Activated CD4-positive, alpha-beta T cell treated with anti-CD3 and anti-CD28 coated beads, Interleukin-2, amount 10 ng/mL, durations not matched to agents 24 days and 14 days (primary cell): ENCODE data around the gene VSTM4. TPM values are rescaled to one million over a fixed set of nuclear protein-coding genes. Genes with fewer than 3 reads are reported as not detected.

ENCODE experiments used
- DNase-seq: peaks from one replicate; pipeline ENCODE4 v3.0.0; 2022
- H3K27ac Mint-ChIP-seq: one replicate; pipeline ENCODE4 v1.8.0; 2022; ENCODE audit warnings: mild to moderate bottlenecking, mixed read lengths
- H3K27me3 Mint-ChIP-seq: one replicate; pipeline ENCODE4 v1.8.0; 2022; ENCODE audit warnings: mixed read lengths
- H3K36me3 Mint-ChIP-seq: one replicate; pipeline ENCODE4 v1.8.0; 2022; ENCODE audit warnings: low read depth, mild to moderate bottlenecking, mixed read lengths
- H3K4me1 Mint-ChIP-seq: one replicate; pipeline ENCODE4 v1.8.0; 2021; ENCODE audit warnings: mixed read lengths
- H3K4me3 Mint-ChIP-seq: one replicate; pipeline ENCODE4 v1.8.0; 2022; ENCODE audit warnings: mild to moderate bottlenecking, moderate library complexity, mixed read lengths
- H3K9me3 Mint-ChIP-seq: one replicate; pipeline ENCODE4 v1.8.0; 2021; ENCODE audit warnings: mixed read lengths
- intact Hi-C: fragments of 100-400 bp; cut with micrococcal nuclease; formaldehyde crosslinking; loops from one replicate; pipeline ENCODE4 v1.15.1; 2023
- total RNA-seq: library from RNA; stranded (reverse); gene quantifications from 2 replicates; pipeline ENCODE4 v1.2.3, GENCODE V29; 2022

Gene VSTM4
- total RNA-seq, 1 donor from 2014 or later: 0.63 TPM

- H3K4me3 Mint-ChIP-seq: no peak overlapping the region
- H3K9me3 Mint-ChIP-seq: no peaks in the 10 kb centered on the region
- H3K4me1 Mint-ChIP-seq: no peaks in the 10 kb centered on the region
- peaks cover 13% of the 10 kb centered on the region for H3K27me3 Mint-ChIP-seq
- no peak for DNase-seq
- no peaks in the 10 kb centered on the region for H3K36me3 Mint-ChIP-seq
- intact Hi-C loops: no loop called here
- H3K27ac Mint-ChIP-seq: no peak overlapping the region
These were observed 8.9 kb downstream of the VSTM4 start for GRCh38 chr10:49106451-49106850.

GRCh38 chr10:49105076-49105475 is 10.2 kb downstream of the VSTM4 start:
- Mint-ChIP-seq H3K27ac (no peak overlapping the region), H3K9me3 (no peaks in the 10 kb centered on the region), H3K4me3 (no peak overlapping the region), H3K27me3 (peaks cover 14% of the 10 kb centered on the region), H3K36me3 (no peaks in the 10 kb centered on the region), H3K4me1 (no peaks in the 10 kb centered on the region)
- DNase-seq: no peak
- intact Hi-C loops: no loop called here

GRCh38 chr10:49104323-49104722 is 11.0 kb downstream of the VSTM4 start:
- Mint-ChIP-seq H3K9me3 (no peaks in the 10 kb centered on the region), H3K27ac (no peak overlapping the region), H3K4me3 (no peak overlapping the region), H3K36me3 (no peaks in the 10 kb centered on the region), H3K4me1 (no peaks in the 10 kb centered on the region), H3K27me3 (peaks cover 16% of the 10 kb centered on the region)
- intact Hi-C loops: no loop called here
- DNase-seq: no peak

GRCh38 chr10:49103761-49104160 is 11.6 kb downstream of the VSTM4 start:
- DNase-seq: no peak
- H3K27me3 Mint-ChIP-seq: peaks cover 16% of the 10 kb centered on the region
- intact Hi-C loops: no loop called here
- no peaks in the 10 kb centered on the region for H3K9me3 Mint-ChIP-seq
- H3K36me3 Mint-ChIP-seq: no peaks in the 10 kb centered on the region
- H3K27ac Mint-ChIP-seq: no peak overlapping the region
- no peak overlapping the region for H3K4me3 Mint-ChIP-seq
- no peaks in the 10 kb centered on the region for H3K4me1 Mint-ChIP-seq

GRCh38 chr10:49099046-49099445 is 16.3 kb downstream of the VSTM4 start:
- H3K27ac Mint-ChIP-seq: no peak overlapping the region
- intact Hi-C loops: no loop called here
- H3K9me3 Mint-ChIP-seq: no peaks in the 10 kb centered on the region
- H3K4me1 Mint-ChIP-seq: no peaks in the 10 kb centered on the region
- H3K4me3 Mint-ChIP-seq: no peak overlapping the region
- no peak for DNase-seq
- no peaks in the 10 kb centered on the region for H3K36me3 Mint-ChIP-seq
- peaks cover 13% of the 10 kb centered on the region for H3K27me3 Mint-ChIP-seq

- H3K27ac Mint-ChIP-seq: no peak overlapping the region
- H3K9me3 Mint-ChIP-seq: no peaks in the 10 kb centered on the region
- H3K4me3 Mint-ChIP-seq: no peak overlapping the region
- peaks cover 10% of the 10 kb centered on the region for H3K27me3 Mint-ChIP-seq
- no peak for DNase-seq
- intact Hi-C loops: no loop called here
- H3K4me1 Mint-ChIP-seq: no peaks in the 10 kb centered on the region
- no peaks in the 10 kb centered on the region for H3K36me3 Mint-ChIP-seq
These were observed 18.4 kb downstream of the VSTM4 start for GRCh38 chr10:49096890-49097445.

GRCh38 chr10:49094646-49095045 is 20.7 kb downstream of the VSTM4 start:
- no peaks in the 10 kb centered on the region for H3K9me3 Mint-ChIP-seq
- H3K4me1 Mint-ChIP-seq: no peaks in the 10 kb centered on the region
- no peak overlapping the region for H3K27ac Mint-ChIP-seq
- H3K27me3 Mint-ChIP-seq: peaks cover 5% of the 10 kb centered on the region
- H3K4me3 Mint-ChIP-seq: no peak overlapping the region
- no peaks in the 10 kb centered on the region for H3K36me3 Mint-ChIP-seq
- intact Hi-C loops: no loop called here
- DNase-seq: no peak

GRCh38 chr10:49093922-49094321 is 21.4 kb downstream of the VSTM4 start:
- H3K27me3 Mint-ChIP-seq: peaks cover 5% of the 10 kb centered on the region
- H3K9me3 Mint-ChIP-seq: no peaks in the 10 kb centered on the region
- intact Hi-C loops: no loop called here
- DNase-seq: no peak
- H3K27ac Mint-ChIP-seq: no peak overlapping the region
- H3K36me3 Mint-ChIP-seq: no peaks in the 10 kb centered on the region
- H3K4me3 Mint-ChIP-seq: no peak overlapping the region
- no peaks in the 10 kb centered on the region for H3K4me1 Mint-ChIP-seq

- H3K27me3 Mint-ChIP-seq: no peaks in the 10 kb centered on the region
- H3K4me3 Mint-ChIP-seq: no peak overlapping the region
- peaks cover 2% of the 10 kb centered on the region for H3K9me3 Mint-ChIP-seq
- intact Hi-C loops: no loop called here
- DNase-seq: no peak
- no peaks in the 10 kb centered on the region for H3K36me3 Mint-ChIP-seq
- H3K4me1 Mint-ChIP-seq: no peaks in the 10 kb centered on the region
- H3K27ac Mint-ChIP-seq: no peak overlapping the region
These were observed 22.8 kb downstream of the VSTM4 start for GRCh38 chr10:49092477-49092876.

GRCh38 chr10:49091450-49092210 is 23.7 kb downstream of the VSTM4 start:
- peaks cover 5% of the 10 kb centered on the region for H3K9me3 Mint-ChIP-seq
- intact Hi-C loops: no loop called here
- H3K4me1 Mint-ChIP-seq: no peaks in the 10 kb centered on the region
- no peaks in the 10 kb centered on the region for H3K36me3 Mint-ChIP-seq
- no peak overlapping the region for H3K27ac Mint-ChIP-seq
- no peak overlapping the region for H3K4me3 Mint-ChIP-seq
- no peak for DNase-seq
- no peaks in the 10 kb centered on the region for H3K27me3 Mint-ChIP-seq

- intact Hi-C loops: no loop called here
- no peaks in the 10 kb centered on the region for H3K36me3 Mint-ChIP-seq
- no peak overlapping the region for H3K27ac Mint-ChIP-seq
- no peaks in the 10 kb centered on the region for H3K4me1 Mint-ChIP-seq
- peaks cover 3% of the 10 kb centered on the region for H3K27me3 Mint-ChIP-seq
- no peak overlapping the region for H3K4me3 Mint-ChIP-seq
- peaks cover 5% of the 10 kb centered on the region for H3K9me3 Mint-ChIP-seq
- DNase-seq: no peak
These were observed 24.5 kb downstream of the VSTM4 start for GRCh38 chr10:49090696-49091380.

- Mint-ChIP-seq H3K36me3 (no peaks in the 10 kb centered on the region), H3K27ac (no peak overlapping the region), H3K4me1 (no peaks in the 10 kb centered on the region), H3K4me3 (no peak overlapping the region), H3K9me3 (peaks cover 5% of the 10 kb centered on the region), H3K27me3 (peaks cover 3% of the 10 kb centered on the region)
- no peak for DNase-seq
- intact Hi-C loops: no loop called here
These were observed 25.1 kb downstream of the VSTM4 start for GRCh38 chr10:49090189-49090575.

- H3K9me3 Mint-ChIP-seq: peaks cover 5% of the 10 kb centered on the region
- no peak overlapping the region for H3K4me3 Mint-ChIP-seq
- H3K27ac Mint-ChIP-seq: no peak overlapping the region
- H3K4me1 Mint-ChIP-seq: no peaks in the 10 kb centered on the region
- peaks cover 5% of the 10 kb centered on the region for H3K27me3 Mint-ChIP-seq
- intact Hi-C loops: no loop called here
- no peak for DNase-seq
- H3K36me3 Mint-ChIP-seq: no peaks in the 10 kb centered on the region
These were observed 25.6 kb downstream of the VSTM4 start for GRCh38 chr10:49089557-49090188.

- H3K27ac Mint-ChIP-seq: no peak overlapping the region
- H3K36me3 Mint-ChIP-seq: no peaks in the 10 kb centered on the region
- no peaks in the 10 kb centered on the region for H3K4me1 Mint-ChIP-seq
- no peak overlapping the region for H3K4me3 Mint-ChIP-seq
- intact Hi-C loops: no loop called here
- peaks cover 5% of the 10 kb centered on the region for H3K27me3 Mint-ChIP-seq
- H3K9me3 Mint-ChIP-seq: peaks cover 5% of the 10 kb centered on the region
- DNase-seq: no peak
These were observed 26.2 kb downstream of the VSTM4 start for GRCh38 chr10:49089152-49089551.
